ENCODE measurements around the gene CHN2. TPM values are rescaled to one million over a fixed set of nuclear protein-coding genes. Genes with fewer than 3 reads are reported as not detected.

Gene CHN2
- total RNA-seq, 1 experiment from 2014 or later: 5.0 TPM

- no peak overlapping the region for H3K4me3 Mint-ChIP-seq
- ATAC-seq (peak; percentile 43), DNase-seq (ENCODE audit: low spot score) (no peak)
- H3K27ac Mint-ChIP-seq: no peak overlapping the region
- H3K36me3 Mint-ChIP-seq: no peaks in the 10 kb centered on the region
- H3K9me3 Mint-ChIP-seq: no peaks in the 10 kb centered on the region
- ChIA-PET POLR2A (no interaction called here), CTCF (interaction anchor here (1.2 kb wide), 1 partner anchor 110 kb away, joined by 4 read pairs; no protein-coding TSS in a partner anchor)
- peaks cover 13% of the 10 kb centered on the region for H3K4me1 Mint-ChIP-seq
- TF ChIP-seq, protein P1, sequence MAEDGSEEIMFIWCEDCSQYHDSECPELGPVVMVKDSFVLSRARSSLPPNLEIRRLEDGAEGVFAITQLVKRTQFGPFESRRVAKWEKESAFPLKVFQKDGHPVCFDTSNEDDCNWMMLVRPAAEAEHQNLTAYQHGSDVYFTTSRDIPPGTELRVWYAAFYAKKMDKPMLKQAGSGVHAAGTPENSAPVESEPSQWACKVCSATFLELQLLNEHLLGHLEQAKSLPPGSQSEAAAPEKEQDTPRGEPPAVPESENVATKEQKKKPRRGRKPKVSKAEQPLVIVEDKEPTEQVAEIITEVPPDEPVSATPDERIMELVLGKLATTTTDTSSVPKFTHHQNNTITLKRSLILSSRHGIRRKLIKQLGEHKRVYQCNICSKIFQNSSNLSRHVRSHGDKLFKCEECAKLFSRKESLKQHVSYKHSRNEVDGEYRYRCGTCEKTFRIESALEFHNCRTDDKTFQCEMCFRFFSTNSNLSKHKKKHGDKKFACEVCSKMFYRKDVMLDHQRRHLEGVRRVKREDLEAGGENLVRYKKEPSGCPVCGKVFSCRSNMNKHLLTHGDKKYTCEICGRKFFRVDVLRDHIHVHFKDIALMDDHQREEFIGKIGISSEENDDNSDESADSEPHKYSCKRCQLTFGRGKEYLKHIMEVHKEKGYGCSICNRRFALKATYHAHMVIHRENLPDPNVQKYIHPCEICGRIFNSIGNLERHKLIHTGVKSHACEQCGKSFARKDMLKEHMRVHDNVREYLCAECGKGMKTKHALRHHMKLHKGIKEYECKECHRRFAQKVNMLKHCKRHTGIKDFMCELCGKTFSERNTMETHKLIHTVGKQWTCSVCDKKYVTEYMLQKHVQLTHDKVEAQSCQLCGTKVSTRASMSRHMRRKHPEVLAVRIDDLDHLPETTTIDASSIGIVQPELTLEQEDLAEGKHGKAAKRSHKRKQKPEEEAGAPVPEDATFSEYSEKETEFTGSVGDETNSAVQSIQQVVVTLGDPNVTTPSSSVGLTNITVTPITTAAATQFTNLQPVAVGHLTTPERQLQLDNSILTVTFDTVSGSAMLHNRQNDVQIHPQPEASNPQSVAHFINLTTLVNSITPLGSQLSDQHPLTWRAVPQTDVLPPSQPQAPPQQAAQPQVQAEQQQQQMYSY (CRISPR knock-in tag; IDR thresholded peaks at IDR 0.05): no peak
- TF ChIP-seq, protein P2, sequence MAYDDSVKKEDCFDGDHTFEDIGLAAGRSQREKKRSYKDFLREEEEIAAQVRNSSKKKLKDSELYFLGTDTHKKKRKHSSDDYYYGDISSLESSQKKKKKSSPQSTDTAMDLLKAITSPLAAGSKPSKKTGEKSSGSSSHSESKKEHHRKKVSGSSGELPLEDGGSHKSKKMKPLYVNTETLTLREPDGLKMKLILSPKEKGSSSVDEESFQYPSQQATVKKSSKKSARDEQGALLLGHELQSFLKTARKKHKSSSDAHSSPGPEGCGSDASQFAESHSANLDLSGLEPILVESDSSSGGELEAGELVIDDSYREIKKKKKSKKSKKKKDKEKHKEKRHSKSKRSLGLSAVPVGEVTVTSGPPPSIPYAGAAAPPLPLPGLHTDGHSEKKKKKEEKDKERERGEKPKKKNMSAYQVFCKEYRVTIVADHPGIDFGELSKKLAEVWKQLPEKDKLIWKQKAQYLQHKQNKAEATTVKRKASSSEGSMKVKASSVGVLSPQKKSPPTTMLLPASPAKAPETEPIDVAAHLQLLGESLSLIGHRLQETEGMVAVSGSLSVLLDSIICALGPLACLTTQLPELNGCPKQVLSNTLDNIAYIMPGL (CRISPR knock-in tag; IDR thresholded peaks at IDR 0.05): no peak
- no peak for TF ChIP-seq ZNF671 (CRISPR knock-in tag; IDR thresholded peaks at IDR 0.05)
- no peak for TF ChIP-seq RELA (CRISPR knock-in tag; IDR thresholded peaks at IDR 0.05; ENCODE audit: borderline replicate concordance)
- TF ChIP-seq ZNF232 (CRISPR knock-in tag; IDR thresholded peaks at IDR 0.05): no peak
- peak; percentile 35; the same call in 1 of the 2 replicates for TF ChIP-seq USF1 (CRISPR knock-in tag; IDR thresholded peaks at IDR 0.05)
- TF ChIP-seq PRRX2 (CRISPR knock-in tag; IDR thresholded peaks at IDR 0.05): no peak
- TF ChIP-seq, protein P3, sequence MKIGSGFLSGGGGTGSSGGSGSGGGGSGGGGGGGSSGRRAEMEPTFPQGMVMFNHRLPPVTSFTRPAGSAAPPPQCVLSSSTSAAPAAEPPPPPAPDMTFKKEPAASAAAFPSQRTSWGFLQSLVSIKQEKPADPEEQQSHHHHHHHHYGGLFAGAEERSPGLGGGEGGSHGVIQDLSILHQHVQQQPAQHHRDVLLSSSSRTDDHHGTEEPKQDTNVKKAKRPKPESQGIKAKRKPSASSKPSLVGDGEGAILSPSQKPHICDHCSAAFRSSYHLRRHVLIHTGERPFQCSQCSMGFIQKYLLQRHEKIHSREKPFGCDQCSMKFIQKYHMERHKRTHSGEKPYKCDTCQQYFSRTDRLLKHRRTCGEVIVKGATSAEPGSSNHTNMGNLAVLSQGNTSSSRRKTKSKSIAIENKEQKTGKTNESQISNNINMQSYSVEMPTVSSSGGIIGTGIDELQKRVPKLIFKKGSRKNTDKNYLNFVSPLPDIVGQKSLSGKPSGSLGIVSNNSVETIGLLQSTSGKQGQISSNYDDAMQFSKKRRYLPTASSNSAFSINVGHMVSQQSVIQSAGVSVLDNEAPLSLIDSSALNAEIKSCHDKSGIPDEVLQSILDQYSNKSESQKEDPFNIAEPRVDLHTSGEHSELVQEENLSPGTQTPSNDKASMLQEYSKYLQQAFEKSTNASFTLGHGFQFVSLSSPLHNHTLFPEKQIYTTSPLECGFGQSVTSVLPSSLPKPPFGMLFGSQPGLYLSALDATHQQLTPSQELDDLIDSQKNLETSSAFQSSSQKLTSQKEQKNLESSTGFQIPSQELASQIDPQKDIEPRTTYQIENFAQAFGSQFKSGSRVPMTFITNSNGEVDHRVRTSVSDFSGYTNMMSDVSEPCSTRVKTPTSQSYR (CRISPR knock-in tag; IDR thresholded peaks at IDR 0.05): no peak
- TF ChIP-seq NR3C1 (CRISPR knock-in tag; conservative IDR thresholded peaks at IDR 0.05; ENCODE audit: low read depth): no peak
- TF ChIP-seq TP53 (CRISPR knock-in tag; IDR thresholded peaks at IDR 0.05): no peak
- TF ChIP-seq, protein P4, sequence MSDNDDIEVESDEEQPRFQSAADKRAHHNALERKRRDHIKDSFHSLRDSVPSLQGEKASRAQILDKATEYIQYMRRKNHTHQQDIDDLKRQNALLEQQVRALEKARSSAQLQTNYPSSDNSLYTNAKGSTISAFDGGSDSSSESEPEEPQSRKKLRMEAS (CRISPR knock-in tag; IDR thresholded peaks at IDR 0.05): no peak
- no peak for TF ChIP-seq STAT6 (CRISPR knock-in tag; conservative IDR thresholded peaks at IDR 0.05; ENCODE audit: low read depth)
- 0 out of 2 replicates have a peak, but pooled peaks have one; percentile 15 for TF ChIP-seq USF2 (CRISPR knock-in tag; IDR thresholded peaks at IDR 0.05)
- no peak for TF ChIP-seq JAZF1 (CRISPR knock-in tag; IDR thresholded peaks at IDR 0.05)
- no peak for TF ChIP-seq ESRRA (CRISPR knock-in tag; IDR thresholded peaks at IDR 0.05; ENCODE audit: borderline replicate concordance)
- H3K27me3 Mint-ChIP-seq (ENCODE audit: low read depth): no peaks in the 10 kb centered on the region
These were observed 285.0 kb downstream of the CHN2 start for GRCh38 chr7:29479301-29480200.

Data from WTC11 (cell line).